HG03066 (cell line): ENCODE measurements around the gene GOLT1B.

Source experiments
- ATAC-seq: cut with Tn5 transposase; IDR thresholded peaks from one replicate; pipeline ENCODE4 v1.9.1; 2021; ENCODE audit warnings: low read depth; ENCODE audit not compliant: unreplicated experiment

GOLT1B gene

GRCh38 chr12:21518451-21518850, 16.9 kb downstream of the GOLT1B start:
- ATAC-seq = no peak

DNA sequence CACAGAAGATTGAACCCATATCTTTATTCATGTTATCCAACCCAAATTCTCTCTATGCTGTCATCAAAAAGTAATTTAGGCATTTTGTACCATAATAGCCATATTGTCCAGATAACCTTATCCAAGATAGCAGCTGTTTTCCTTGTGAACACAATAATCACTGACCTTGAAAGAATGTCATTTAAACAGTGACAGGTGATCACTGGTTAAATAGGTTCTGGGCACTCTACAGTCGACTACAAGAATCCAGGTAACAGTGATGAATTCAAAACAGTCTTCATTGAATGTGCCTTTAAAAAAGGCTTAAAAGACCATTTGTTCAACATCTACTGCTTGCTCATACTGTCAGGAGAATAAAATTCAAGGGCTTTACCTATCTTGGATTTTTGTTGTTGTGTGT, 20.0 kb downstream of the GOLT1B start:
- no peak for ATAC-seq

DNA sequence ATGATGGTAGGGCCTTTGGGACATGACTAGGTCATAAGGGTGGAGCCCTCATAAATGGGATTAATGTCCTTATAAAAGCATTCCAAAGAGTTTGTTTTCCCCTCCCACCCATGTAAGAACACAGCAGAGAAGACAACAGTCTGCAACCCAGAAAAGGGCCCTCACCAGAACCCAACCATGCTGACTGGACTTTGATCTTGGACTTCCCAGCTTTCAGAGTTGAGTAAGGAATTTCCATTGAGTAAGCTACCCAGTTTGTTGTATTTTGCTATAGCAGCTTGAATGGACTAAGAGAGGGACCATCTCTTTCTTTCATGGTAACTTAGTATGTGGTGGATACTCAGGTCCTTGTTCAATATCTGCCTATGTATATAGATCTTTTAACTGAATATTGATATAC, 21.6 kb downstream of the GOLT1B start:
- ATAC-seq = no peak

GRCh38 chr12:21526053-21526452, 24.5 kb downstream of the GOLT1B start, which contains the start of gene SPX:
TSS of gene SPX (plus strand) at chr12:21526296. CDS start at chr12:21526473, 177 bp downstream.
- no peak for ATAC-seq

- ATAC-seq = no peak
These were observed 25.2 kb downstream of the GOLT1B start for GRCh38 chr12:21526721-21527345.

DNA sequence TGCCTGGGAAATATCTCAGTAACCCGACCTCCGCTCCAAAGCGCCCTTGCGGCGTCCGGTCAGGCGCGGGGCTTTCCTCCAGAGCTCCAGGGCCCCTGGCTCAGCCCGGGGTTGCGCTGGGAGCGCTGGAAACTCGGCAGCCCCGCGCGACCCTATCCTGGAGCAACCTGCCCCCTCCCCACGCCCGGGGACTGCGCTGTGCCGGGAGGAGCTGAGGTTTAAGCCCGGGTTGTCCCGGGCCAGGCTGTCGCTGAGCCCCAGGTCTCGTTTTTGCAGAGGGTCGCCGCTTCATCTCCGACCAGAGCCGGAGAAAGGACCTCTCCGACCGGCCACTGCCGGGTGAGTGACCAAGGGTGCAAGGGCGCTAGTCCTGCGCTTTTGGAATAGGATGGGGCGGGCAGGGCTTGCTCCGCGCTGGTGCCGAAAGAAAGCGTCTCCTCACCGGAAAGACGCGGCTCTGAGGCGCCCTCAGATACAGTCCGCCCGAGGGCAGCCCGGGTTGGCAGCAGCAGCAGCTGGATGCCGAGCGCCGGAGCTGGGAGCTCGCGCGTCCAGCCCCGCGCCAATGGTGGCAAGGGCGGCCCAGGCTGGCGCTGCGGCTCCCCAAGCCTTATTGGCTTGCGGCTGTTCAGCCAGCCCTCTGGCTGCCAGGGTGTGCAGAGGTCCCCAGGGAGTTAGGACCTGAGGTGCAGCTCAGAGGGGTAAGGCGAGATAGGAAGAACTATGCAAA, 26.0 kb downstream of the GOLT1B start:
- ATAC-seq = peak; percentile 87

- ATAC-seq = no peak
These were observed 27.4 kb downstream of the GOLT1B start for GRCh38 chr12:21528953-21529352.

DNA sequence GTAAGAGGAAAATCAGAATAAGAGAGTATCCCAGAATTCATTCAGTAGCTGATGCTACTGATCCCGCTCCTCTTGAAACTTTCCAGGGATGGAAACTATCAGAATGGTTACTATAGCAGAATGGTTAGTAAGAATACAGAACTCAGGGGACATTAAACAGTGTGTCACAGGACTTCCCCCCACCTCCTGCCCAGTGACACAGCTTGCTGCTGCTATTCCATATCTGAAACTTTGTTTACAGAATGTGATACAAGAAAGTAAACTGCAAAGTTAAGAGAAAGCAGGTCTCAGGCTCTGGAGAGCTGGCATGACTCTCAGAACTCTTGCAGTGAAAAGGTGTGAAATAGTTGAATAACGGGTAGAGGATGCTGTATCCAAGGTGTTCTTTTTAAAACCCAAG, 27.9 kb downstream of the GOLT1B start:
- no peak for ATAC-seq

GRCh38 chr12:21538061-21538653, 36.6 kb downstream of the GOLT1B start:
- no peak for ATAC-seq

DNA sequence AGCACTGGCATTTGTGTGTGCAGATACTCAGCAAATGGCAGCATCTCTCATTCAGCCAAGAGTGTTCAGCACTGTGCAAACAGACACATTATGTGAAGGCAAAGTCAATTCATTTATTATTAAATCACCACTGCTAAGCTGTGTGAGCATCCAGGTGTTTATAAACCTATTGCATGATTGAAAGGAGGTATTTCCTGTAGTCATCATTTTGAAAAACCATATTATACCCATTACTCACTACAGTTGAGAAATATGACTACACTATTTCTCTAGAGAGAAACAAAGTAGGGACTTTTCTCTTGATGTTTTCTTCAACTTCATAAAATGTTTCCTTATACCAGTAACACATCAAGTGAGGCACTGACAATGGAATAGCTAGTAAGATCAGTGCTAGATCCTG, 38.2 kb downstream of the GOLT1B start:
- ATAC-seq = no peak

DNA sequence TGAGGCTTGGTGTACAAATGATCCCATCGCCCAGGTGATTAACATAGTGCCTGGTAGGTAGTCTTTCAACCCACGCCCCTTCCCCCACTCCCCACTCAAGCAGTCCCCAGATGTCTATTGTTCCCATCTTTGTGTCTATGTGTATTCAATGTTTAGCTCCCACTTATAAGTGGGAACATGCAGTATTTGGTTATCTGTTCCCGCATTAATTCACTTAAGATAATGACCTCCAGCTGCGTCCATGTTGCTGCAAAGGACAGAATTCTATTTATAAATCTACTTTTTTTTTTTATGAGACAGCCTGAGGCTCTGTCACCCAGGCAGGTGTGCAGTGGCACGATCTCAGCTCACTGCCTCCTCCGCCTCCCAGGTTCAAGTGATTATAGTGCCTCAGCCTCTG, 40.2 kb downstream of the GOLT1B start:
- no peak for ATAC-seq

- ATAC-seq = no peak
These were observed 40.8 kb downstream of the GOLT1B start for GRCh38 chr12:21542403-21542802.

GRCh38 chr12:21543151-21543550, 41.6 kb downstream of the GOLT1B start:
- ATAC-seq = no peak

DNA sequence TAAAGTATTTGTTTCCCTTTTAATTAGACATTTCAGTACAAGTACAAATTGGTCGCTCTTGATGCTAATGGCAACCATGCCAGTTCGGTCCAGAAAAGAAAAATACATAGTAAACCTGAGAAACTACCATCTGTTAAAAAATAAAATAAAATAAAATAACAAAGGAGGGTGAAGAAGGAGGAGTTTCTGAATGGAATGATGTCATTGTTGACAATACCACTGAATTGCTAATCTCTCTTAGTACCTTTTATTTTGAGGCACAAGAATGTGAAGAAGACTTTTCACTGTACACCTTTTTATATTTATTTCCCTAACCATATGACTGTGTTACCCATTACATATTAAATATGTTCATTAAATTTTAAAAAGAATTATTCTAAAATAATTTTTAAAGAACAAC, 44.0 kb downstream of the GOLT1B start:
- no peak for ATAC-seq

DNA sequence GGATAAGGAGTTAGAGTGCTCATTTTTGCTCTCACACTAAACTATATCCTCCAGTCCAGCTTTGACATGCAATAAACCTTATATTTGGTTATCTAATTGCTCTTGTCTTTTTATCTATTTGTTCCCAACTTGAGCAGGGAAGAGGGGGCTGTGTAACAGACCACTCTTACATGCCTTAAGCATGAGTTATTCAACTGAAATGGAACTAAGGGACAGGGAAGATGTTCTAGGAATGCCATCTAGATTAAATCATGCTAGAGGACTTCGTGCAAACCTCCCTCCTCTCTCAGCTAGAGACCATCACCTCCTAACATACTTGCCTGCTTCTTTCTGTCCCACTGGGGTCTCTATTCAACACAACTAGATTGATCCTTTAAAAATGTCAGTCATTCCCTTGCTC, 45.1 kb downstream of the GOLT1B start:
- no peak for ATAC-seq

DNA sequence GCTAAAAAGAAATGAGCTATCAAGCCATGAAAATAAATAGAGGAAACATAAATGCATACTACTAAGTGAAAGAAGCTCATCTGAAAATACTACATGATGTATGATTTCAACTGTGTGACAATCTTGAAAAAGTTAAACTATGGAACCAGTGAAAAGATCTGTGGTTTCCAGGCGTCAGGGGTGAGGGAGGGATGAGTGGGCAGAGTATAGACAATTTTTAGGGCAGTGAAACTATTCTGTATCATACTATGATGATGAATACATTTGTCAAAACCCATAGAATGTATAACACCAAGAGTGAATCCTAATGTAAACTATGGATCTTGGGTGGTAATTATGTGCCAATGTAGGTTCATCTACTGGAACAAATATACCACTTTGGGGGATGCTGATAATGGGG, 45.8 kb downstream of the GOLT1B start:
- no peak for ATAC-seq

DNA sequence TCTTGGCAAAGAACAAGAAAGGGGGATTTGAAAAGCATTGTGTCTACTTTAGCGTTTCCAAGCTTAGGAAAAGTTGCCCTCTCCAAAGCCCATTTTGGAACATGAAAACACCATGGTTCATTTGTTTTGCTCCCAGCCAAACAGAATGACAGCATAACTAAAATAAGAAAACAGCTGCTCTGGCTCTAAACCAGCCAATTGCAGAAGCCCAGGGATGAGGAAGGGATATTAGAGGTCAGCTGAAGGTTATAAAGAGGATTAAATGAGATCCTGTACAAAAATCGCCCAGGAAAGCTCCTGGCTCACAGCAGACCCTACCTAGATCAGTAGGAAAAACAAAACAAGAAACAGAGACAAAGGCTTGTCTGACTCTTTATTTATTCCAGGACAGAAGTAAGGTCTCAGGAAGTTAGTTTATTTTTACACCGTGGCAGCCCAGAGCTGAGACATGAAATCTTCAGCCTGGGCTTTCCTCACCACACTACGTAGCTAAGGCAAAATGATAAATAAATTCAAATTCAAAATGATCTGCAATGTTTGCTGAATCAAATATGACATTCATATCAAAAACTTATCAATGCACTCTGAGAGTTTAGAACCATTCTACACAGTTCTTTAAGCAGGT, 50.4 kb downstream of the GOLT1B start:
- no peak for ATAC-seq

DNA sequence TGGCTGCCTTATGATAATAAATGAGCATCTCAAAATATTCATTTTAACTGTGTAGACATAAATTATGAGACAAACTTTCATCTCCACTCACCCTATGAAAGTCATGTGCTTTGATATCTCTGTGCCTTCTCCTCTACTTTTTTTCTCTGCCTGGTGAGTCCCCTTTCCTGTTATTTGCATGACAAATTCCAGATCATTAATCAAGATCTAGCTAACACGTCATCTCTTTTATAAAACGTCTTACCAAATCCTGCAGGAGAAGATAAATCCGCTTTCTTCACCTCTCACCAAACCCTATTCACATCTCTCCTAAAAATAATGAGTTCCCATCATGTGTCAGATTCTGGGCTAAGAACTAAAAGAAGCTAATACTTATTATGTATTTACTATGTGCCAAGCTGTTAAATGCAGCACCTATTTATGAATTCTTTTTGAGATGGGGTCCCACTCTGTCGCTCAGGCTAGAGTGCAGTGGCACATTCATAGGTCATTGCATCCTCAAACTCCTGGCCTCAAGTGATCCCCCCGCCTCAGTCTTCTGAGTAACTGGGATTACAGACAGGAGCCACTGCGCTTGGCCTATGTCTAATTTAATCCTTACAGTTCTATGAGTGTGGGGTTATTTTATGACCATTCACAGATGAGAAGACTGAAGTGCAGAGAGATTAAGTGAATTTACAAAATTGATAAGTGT, 51.2 kb downstream of the GOLT1B start:
- ATAC-seq = no peak

DNA sequence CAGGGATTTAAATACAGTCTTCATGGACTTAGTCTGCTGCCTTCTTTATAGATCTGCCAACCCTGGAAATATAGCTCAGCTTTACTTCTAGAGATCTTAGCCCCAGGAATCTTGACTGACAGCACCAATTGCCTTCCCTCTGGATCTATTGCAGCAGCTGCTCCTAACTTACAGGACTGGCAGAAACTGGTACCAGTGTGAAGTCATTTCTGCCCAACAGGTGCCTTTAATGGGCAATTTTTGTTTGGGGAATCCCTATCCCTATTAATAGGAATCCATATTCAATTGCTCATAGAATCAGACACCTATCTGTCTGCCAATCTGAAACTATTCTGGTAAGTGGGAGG, 51.7 kb downstream of the GOLT1B start:
- no peak for ATAC-seq

- ATAC-seq = no peak
These were observed 56.6 kb downstream of the GOLT1B start for GRCh38 chr12:21558100-21558679.
